CD4-positive, alpha-beta T cell treated with Interferon alpha-2 for 1 hour (primary cell): ENCODE results near the gene IGSF9B.

ENCODE experiments used
- DNase-seq, 2 donors: peaks; one replicate each; pipeline ENCODE4 v3.0.0-alpha.2; 2020 to 2022

The IGSF9B gene

DNA sequence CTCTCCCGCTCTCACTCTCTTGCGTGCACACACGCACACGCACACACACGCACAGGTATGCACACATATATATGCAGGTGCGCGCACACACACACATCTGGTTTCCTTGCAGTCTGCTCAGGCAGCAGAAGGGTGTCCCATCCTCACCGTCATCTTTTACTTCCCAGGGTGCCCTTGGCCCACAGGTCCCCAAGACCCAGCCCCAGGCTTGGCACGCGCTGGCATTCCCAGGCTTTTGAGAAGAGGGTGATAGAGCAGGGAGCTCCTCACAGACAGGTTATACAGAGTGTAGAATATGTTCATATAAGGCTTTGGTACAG, 59.5 kb downstream of the IGSF9B start:
- no peak for DNase-seq

DNA sequence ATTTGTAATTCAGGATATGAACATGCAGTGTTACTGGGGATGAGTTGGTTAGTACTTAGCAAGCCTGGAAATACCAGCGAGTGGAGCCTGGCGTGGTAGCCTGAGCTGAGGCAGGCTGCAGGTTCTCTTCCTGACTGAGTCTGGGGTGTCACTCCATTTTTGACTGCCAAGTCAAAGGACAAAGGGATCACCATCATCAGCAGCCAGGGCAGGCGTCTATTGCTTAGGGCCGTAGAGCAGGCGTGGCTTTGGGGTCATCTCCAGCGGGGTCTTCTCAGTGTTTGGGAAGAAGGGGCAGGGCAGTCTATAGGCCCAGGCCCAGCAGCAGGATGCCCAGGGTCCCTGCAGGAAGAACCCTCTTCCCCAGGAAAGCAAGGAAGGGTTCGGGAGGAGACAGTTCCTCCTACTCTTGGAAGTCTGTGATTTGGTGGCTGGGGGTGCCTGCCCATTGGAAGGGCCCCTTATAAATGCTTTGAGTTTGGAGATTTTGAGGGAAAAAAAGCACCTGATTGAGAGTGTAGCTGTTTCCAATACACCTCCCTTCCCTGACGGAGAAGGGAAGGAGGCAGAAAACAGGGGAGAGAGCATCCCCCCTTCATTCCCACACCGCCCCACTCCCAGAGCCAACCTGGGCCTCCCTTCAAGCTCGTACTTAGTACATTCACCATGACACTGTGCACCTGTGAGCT, 60.0 kb downstream of the IGSF9B start:
- no peak for DNase-seq

DNA sequence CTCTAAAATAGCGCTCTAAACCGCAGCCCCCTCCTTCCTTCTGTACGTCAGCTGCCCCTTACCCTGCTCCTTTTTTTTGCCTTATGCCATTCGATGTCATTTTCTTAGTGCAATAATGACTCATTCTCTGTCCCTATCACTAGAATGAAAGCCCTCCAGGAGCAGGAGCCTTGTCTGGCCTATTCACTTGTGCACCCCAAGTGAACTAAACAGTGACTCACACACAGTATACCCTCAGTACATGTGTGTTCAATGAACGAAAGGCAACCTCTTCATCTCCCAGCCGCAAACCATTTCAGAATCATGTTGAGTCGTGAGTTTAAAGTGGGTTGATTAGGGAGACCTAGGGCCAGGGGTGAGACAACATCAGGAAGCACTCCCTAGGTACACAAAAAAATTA, 60.7 kb downstream of the IGSF9B start:
- DNase-seq, result no peak

DNA sequence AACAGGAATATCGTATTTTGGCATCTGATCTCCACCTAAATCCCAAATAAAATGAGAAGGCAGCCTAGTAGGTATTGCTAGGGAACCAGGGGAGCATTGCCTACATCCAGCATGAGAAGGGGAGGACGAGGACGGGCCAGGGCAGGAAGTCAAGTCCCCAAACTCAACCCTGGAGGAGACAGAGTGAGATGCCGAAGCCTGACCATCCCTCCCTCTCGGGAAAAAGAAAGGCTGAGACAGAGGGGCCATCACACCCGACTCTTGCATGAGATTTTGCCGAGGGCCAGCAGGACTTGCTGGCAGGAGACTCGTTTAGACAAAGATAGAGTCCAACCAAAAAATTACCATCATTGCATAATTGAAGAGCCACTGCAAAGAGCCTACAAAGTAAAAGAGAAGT, 61.2 kb downstream of the IGSF9B start:
- no peak for DNase-seq

DNA sequence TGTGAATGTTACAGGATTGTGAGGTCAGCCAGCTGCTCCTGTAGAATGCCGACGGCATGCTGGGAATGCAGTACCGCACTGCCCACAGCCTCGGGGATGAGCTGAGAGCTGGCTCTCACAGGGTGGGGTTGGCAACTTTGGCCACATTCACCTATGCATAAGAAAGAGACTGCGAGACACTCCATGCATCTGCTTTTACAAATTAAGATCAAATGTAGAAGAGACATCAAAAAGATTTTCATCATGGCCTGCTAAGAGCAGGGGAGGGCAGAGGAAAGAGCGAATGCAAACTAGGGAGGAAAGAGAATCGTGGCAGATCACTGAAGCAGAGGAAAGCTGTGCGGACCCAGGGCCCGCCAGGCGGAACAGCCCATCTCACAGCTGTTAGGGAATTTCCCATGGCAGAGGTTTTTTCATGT, 61.7 kb downstream of the IGSF9B start:
- DNase-seq, result no peak

DNA sequence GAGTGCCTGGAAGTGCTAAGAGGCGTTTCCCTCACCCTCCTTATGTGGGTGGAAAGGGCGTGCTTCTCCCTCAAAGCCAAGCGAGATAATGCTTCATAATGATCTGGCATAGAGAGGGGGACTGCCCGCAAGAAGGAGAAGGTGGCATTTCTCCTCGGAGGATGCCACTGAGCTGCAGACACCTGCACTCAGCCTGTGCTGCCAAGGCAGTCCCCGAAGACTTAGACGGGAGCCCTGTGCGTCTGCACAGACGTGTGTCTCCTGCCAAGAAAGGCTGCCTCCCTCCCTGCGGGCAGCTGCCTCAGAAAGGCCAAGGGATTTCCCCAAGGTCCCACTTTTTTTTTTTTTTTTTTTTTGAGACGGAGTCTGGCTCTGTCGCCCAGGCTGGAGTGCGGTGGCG, 63.4 kb downstream of the IGSF9B start:
- no peak for DNase-seq

DNA sequence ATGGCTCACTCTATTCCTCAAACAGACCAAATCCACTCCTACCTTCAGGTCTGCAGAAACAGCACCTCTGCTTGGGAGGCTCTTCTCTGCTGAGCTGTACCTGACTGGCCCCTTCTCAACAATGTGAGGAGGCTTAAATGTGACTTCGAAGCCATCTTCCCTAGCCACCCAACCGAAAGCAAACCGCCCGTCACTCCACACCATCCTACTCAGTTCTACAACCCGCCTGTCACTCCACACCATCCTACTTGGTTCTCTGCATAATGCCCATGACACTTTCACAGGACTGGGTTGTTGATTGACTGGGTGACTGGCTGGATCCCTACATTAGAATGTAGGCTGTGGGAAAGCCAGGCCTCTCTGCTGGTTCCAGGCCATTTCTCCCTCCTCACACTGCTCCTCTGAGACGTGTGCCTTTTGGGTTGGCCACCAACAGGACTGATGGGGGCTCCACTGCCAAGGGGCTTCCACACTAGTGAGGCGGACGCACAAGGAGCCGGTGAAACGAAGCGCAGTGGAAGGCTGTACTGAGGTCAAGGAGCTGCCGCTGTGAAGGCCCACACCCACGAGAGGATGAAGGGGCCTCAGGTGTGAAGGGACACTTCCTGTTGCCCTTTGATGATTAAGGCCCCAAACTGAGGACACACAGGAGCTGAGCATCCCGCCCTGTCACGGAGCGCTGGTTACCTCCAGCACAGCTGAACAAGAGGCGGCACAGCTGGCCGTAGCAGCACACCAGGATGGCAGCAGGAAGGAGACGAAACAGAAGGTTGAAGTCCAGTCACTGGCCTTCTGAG, 64.0 kb downstream of the IGSF9B start:
- DNase-seq, result no peak

DNA sequence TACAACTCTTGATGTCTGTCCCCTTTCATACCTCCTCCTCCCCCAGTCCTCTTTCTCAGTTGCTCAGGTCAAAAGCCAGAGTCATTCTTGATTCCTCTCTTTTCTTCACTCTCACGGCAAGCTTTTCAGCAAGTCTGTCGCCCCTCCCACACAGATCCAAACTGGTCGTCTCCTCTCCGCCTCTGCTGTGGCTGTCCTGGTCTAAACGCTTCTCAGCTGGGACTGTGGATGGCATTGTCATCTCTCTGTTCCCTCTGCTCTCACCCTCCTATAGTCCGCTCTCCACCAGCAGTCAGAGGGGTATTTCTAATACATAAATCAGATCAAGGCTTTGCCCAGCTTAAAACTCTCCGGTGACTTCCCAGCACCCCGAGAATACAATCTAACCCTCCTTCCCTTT, 64.6 kb downstream of the IGSF9B start:
- DNase-seq, result no peak

DNA sequence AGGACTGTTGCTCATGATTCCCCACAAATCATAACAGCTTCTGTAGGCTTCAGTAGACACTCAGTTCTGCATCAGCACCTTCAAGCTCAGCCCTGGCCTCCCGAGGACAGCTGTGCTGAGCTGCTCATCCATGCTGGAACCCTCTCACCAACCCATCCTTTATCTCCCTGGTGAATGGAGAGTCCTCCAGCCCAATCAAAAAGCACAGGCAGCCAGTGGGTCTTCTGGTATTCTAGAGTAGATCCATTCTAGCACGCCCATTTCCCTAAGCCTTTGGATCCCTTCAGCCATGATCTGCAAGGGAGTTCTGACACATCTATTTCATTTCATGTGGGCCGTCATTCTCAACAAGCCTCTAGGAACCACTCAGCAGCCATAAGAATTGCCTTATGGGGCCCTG, 66.9 kb downstream of the IGSF9B start:
- no peak for DNase-seq

DNA sequence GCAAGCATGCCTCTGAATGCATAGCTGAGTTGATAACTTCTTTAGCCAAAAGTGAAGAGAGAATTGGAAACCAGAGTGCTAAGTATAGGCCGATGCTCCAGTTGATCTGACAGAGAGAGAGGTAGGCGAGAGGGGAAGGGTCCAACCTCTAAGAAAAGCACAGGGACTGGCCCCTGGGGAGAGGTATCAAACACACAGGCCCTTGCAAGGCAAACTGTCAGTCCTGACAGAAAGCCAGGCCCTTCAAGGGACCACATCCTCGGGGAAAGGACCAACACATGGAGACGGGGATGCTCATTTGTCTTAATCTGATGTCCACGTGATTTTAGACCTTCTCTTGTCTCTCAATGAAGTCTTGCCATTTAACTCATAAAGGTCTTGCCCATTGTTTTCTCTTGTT, 67.6 kb downstream of the IGSF9B start:
- no peak for DNase-seq

DNA sequence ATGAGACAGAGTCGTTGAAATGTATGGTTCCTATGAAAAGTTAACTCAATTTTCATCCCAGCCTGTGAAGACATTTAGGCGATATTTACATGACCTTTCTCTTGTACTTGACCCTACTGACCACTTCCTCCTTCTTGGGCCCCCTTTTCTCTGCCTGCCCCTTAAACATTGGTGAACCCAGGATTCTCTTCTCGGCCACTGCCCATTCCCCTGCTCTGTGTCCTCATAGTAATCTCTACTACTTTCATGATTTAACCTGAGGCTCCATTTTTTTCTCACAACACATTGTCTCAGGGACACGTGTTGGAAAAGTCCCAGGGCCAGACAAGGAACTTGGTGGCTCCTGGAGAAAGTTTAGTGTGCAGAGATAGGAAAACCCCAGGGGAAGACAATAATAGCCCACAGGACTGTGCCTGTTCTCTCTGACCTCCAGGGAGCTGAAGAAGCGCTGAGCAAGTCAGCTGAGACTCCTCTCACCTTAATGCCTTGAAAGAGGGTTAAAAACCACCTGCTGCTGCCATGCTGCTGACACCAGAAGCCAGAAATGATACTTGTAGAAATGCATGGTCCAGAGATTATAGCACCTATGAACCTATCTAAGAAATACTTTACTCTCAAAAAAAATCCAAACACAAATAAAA, 69.0 kb downstream of the IGSF9B start:
- no peak for DNase-seq

DNA sequence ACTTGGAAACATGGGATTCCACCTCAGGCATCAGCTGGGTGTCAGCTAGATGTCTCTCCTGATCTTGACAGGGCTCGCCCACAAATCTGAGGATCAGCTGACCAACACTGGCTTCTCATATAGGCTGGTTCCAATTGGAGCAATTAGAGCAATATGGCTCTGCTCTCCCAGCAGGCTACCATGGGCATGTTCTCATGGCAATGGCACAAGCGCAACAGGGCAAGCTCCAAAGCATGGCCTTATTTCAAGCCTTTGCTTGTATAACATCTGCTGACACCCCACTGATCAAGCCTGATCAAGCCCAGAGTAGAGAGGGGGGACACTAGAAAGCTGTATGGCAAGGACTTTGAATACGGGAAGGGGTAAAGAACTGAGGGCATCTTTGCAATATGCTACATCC, 70.7 kb downstream of the IGSF9B start:
- no peak for DNase-seq

DNA sequence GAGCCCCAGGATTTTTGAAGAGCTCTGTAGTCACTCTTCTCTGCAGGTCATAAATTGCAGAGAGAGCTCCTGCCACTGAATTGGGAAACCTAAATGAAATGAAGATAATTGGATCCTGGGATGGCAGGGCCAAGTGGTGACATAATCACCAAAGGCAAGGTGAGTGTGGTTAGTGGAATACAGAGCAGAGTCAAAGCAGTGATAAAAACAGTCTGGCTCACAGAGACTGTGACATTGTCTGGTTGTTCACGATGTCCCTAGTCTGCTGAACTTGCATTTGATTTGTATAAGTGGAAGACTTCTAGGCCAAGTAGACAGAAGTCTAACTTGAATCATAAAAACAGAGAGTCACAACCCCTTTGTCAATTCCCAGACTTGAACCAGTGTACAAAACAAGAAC, 84.6 kb downstream of the IGSF9B start:
- DNase-seq, result no peak

DNA sequence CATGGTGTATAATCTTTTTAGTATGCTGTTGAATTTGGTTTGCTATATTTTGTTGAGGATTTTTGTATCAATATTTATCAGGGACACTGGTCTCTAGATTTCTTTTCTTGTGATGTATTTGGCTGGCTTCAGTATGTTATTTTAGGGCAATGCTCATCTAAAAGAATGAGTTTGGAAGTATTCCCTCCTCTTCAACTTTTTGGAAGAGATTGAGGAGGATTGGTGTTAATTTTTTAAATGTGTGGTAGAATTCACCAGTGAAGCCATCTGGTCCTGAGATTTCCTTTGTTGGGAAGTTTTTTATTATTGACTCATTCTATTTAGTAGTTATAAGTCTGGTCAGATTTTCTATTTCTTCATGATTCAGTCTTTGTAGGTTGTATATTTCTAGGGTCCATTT, 89.3 kb downstream of the IGSF9B start:
- DNase-seq, result no peak

DNA sequence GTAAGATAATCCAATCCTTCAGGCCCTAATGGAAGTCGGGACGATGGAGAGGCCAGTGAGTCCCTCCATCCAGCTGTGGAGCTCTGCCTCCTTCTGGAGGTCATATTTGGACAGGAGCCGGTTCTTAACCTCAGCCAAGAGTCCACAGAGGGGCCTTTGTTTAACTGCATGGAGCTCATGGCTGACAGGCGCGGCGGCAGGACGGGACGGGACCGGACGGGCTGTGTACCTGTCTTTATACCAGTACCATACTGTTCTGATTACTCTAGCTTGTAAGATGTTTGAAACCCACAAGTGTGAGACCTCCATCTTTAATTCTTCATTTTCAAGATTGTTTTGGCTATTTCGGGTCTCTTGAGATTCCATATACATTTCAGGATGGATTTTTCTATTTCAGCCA, 91.3 kb downstream of the IGSF9B start:
- no peak for DNase-seq

DNA sequence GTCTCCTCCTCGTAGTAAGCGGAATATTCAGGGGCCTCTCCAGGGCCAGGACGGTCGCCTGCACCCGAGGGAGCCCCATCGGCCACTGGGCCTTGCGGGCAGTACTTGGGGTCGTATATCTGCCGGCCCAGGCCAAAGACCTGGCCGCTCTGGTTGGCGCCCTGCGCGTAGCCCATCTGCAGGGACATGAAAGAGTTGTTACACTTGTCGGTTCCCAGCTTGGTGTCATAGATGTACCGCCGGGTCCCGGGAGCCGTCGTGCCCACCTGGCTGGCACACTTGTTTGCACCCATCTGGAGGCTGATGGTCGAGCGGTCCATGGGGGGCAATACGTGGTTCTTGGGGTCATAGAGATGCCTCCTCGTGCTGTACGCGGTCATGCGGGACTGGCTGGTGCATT, 92.0 kb downstream of the IGSF9B start:
- no peak for DNase-seq

DNA sequence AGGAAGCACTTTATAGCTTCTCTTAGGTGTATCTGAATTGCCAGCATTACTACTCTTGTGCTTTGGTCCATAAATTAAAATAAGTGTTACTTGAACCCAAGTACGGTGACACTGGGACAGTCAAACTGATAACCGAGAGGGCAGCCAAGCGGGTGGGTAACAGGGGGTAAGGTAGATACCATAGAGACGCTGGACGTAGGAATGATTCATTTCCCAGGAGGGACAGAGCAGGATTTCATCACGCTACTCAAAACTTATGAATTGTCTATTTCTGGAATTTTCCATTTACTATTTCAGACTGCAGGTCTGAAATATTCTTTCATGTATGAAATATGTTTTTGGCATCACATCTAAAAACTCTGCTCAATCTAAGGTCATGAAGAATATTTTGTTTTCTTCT, 96.6 kb downstream of the IGSF9B start:
- no peak for DNase-seq
